GM10248 (cell line): ENCODE results near the gene ST7.

Experiments used
- CTCF ChIA-PET: fragments of 300-600 bp; sonication (Branson Sonifier 250); formaldehyde crosslinking; extraction: SDS; loops from one replicate; lab custom pipeline; 2021; ENCODE audit warnings: antibody characterized with exemption; lab: Yijun Ruan, JAX
- POLR2A ChIA-PET: fragments of 350-650 bp; sonication (Branson Sonifier 250); formaldehyde crosslinking; extraction: SDS; loops from one replicate; lab custom pipeline; 2020; ENCODE audit warnings: antibody characterized with exemption; lab: Yijun Ruan, JAX
- DNase-seq: peaks from one replicate; pipeline ENCODE4 v3.0.0; 2012; ENCODE audit errors: extremely low spot score
- CTCF ChIP-seq: IDR thresholded peaks from 2 replicates; pipeline ENCODE4 v1.5.1; 2012; ENCODE audit warnings: mild to moderate bottlenecking, low read depth; ENCODE audit errors: extremely low read depth, missing control alignments, control extremely low read depth

The ST7 gene

GRCh38 chr7:117122536-117122935 lies 169.2 kb downstream of the ST7 start:
- ChIA-PET POLR2A (no interaction called here), CTCF (interaction anchor here (1.0 to 16.6 kb wide), 6 partner anchors 10 to 192 kb away, joined by 3 to 274 read pairs (median 58); no protein-coding TSS in a partner anchor)
- TF ChIP-seq CTCF = no peak
- DNase-seq = no peak

DNA sequence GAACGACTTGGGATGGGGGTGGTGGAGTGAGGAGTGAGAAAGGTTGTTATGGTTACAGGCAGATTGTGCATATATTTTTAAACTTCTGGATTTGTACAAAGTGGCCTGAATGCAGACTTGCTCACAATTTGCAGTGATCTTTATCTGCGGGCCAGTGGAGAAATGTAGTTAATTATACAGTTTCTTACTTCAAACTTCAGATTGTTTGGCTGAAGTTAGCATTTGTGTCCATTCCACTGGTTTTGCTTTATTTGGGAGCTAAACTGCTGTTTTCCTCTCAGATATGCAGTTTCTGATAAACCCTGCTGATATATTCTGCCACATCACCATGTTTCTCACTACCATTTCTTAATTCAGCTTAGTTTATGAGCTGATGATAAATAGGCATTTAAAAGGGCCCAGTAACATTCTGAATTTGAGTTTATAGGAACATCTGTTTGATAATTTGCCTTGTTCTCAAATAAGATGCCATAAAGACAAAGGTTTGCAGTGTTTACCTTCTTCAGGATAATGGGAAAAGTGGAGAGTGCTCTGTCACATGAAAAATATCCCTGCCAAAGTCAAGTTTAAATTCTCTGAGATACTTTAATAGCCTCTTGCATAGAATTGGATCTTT lies 170.1 kb downstream of the ST7 start:
- TF ChIP-seq CTCF = no peak
- ChIA-PET POLR2A (no interaction called here), CTCF (interaction anchor here (0.7 to 16.6 kb wide), 8 partner anchors 11 to 193 kb away, joined by 3 to 274 read pairs (median 14); partner anchors contain the start of gene ST7)
- no peak for DNase-seq

GRCh38 chr7:117124591-117125220 lies 171.4 kb downstream of the ST7 start:
- POLR2A ChIA-PET = no interaction called here
- CTCF ChIA-PET = interaction anchor here (0.9 to 16.6 kb wide), 13 partner anchors 9 to 289 kb away, joined by 3 to 274 read pairs (median 5); no protein-coding TSS in a partner anchor

DNA sequence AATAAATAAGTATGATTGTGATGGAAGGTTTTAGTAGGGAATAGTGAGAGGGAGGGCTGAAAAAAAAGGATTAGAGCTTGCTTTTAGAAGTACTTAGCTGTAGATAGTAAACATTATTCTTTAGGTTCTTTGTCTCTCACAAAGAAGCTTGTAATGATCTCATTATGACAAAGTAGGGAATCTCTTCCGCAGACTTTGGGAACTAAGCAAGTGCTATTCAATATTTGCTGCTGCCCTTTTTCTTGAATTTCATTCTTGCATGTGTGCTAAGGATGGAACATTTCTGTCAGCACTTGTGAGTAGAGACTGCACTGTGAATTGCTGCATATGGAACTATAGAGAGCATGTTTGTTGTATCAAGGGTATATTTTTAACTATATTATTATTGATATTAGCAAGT lies 173.4 kb downstream of the ST7 start:
- no peak for DNase-seq
- ChIA-PET CTCF (interaction anchor here (0.9 to 16.6 kb wide), 20 partner anchors 8 to 266 kb away, joined by 3 to 274 read pairs (median 4); no protein-coding TSS in a partner anchor), POLR2A (interaction anchor here (0.6 kb wide), 1 partner anchor 186 kb away, joined by 4 read pairs; no protein-coding TSS in a partner anchor)
- TF ChIP-seq CTCF = no peak

More at GRCh38 chr7:117124591-117125220, 171.4 kb downstream of the ST7 start:
- TF ChIP-seq CTCF = no peak
- DNase-seq = no peak

GRCh38 chr7:117127585-117128168 lies 174.4 kb downstream of the ST7 start:
- TF ChIP-seq CTCF = peak; percentile 70
- no peak for DNase-seq
- POLR2A ChIA-PET = no interaction called here
- CTCF ChIA-PET = interaction anchor here (0.6 to 16.6 kb wide), 49 partner anchors 8 to 536 kb away, joined by 3 to 274 read pairs (median 4); no protein-coding TSS in a partner anchor

DNA sequence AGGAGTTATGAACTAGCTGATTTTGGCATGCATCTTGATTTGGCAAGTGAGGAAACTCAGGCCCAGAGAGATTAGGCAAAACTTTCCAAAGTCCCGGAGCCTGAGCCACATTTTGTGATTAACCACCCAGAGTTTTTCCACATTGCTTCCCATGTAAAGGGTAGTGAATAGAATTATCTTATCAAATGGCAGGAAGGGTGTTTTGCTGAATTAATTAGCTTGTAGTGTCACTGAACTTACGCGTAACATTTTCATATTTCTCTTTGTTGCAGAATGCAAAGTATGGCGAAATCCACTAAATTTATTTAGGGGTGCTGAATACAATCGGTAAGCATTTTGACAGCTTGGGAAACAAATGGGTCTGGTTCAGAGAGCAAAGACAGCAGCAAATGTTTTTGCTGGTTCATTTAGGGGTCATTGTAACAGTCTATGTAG lies 176.2 kb downstream of the ST7 start:
- ChIA-PET POLR2A (no interaction called here), CTCF (interaction anchor here (0.9 to 3.1 kb wide), 9 partner anchors 9 to 217 kb away, joined by 3 to 17 read pairs (median 8); no protein-coding TSS in a partner anchor)
- no peak for DNase-seq
- TF ChIP-seq CTCF = no peak
